Measurements from ENCODE around the gene C2orf74. TPM values are rescaled to one million over a fixed set of nuclear protein-coding genes. Genes with fewer than 3 reads are reported as not detected.

C2orf74 gene
- polyA plus RNA-seq, 1 donor (not counting 4 experiments of a cell fraction or from before 2014, with no cell fraction given), result 24.3 TPM

GRCh38 chr2:61157371-61158003 is 4.5 kb upstream of the C2orf74 start:
- Histone ChIP-seq H4K20me1 (ENCODE audit: control insufficient read depth, extremely low read depth, insufficient read depth, low read length) (no peaks in the 10 kb centered on the region), H3K9ac (ENCODE audit: control insufficient read depth, extremely low read depth, insufficient read depth, low read length) (no peak overlapping the region), H2AFZ (ENCODE audit: control insufficient read depth, low read length) (no peak overlapping the region), H3K79me2 (ENCODE audit: control insufficient read depth, insufficient read depth, low read length) (no peaks in the 10 kb centered on the region), H3K4me3 (ENCODE audit: control insufficient read depth in 2 of 3, extremely low read depth in 1 of 3, insufficient read depth in 2 of 3, low read depth in 1 of 3, low read length in 3 of 3) (no peak overlapping the region), H3K27ac (ENCODE audit: control insufficient read depth, insufficient read depth, low read length) (no peak overlapping the region), H3K36me3 (ENCODE audit: control insufficient read depth in 2 of 2, extremely low read depth in 1 of 2, insufficient read depth in 2 of 2, low read length in 2 of 2) (peaks cover 5 to 11% of the 10 kb centered on the region in 2 experiments), H3K9me3 (ENCODE audit: control insufficient read depth, low read depth, low read length) (no peaks in the 10 kb centered on the region), H3K4me1 (ENCODE audit: control insufficient read depth, extremely low read depth, insufficient read depth, low read length) (no peaks in the 10 kb centered on the region), H3K27me3 (ENCODE audit: control insufficient read depth, extremely low read depth, insufficient read depth, low read length) (no peaks in the 10 kb centered on the region), H3K9me1 (ENCODE audit: control insufficient read depth, extremely low read depth, insufficient read depth, low read length) (no peaks in the 10 kb centered on the region), H3K4me2 (ENCODE audit: control insufficient read depth, extremely low read depth, insufficient read depth, low read depth, low read length) (no peak overlapping the region)
- no peak for DNase-seq (ENCODE audit: low read depth, low spot score)
- FAIRE-seq, result no peak
- dilution Hi-C loops (cut with MboI; ENCODE audit: extremely low pct_ligation_motif_present, low sequenced_read_pairs), result no loop called here
- no peak for TF ChIP-seq CTCF (optimal IDR thresholded peaks at IDR 0.05 in 1 of 3, IDR thresholded peaks at IDR 0.05 in 1 of 3, conservative IDR thresholded peaks at IDR 0.05 in 1 of 3; ENCODE audit: extremely low read depth in 1 of 3, insufficient read depth in 2 of 3, low read length in 3 of 3)
- no peak for TF ChIP-seq EZH2 (IDR thresholded peaks at IDR 0.05; ENCODE audit: low read length)

GRCh38 chr2:61158356-61158955 is 3.5 kb upstream of the C2orf74 start:
- Histone ChIP-seq H4K20me1 (ENCODE audit: control insufficient read depth, extremely low read depth, insufficient read depth, low read length) (no peaks in the 10 kb centered on the region), H2AFZ (ENCODE audit: control insufficient read depth, low read length) (no peak overlapping the region), H3K27me3 (ENCODE audit: control insufficient read depth, extremely low read depth, insufficient read depth, low read length) (no peaks in the 10 kb centered on the region), H3K4me2 (ENCODE audit: control insufficient read depth, extremely low read depth, insufficient read depth, low read depth, low read length) (no peak overlapping the region), H3K36me3 (ENCODE audit: control insufficient read depth in 2 of 2, extremely low read depth in 1 of 2, insufficient read depth in 2 of 2, low read length in 2 of 2) (peaks cover 5 to 11% of the 10 kb centered on the region in 2 experiments), H3K9me3 (ENCODE audit: control insufficient read depth, low read depth, low read length) (no peaks in the 10 kb centered on the region), H3K4me3 (ENCODE audit: control insufficient read depth in 2 of 3, extremely low read depth in 1 of 3, insufficient read depth in 2 of 3, low read depth in 1 of 3, low read length in 3 of 3) (no peak overlapping the region), H3K9me1 (ENCODE audit: control insufficient read depth, extremely low read depth, insufficient read depth, low read length) (no peaks in the 10 kb centered on the region), H3K9ac (ENCODE audit: control insufficient read depth, extremely low read depth, insufficient read depth, low read length) (no peak overlapping the region), H3K79me2 (ENCODE audit: control insufficient read depth, insufficient read depth, low read length) (no peaks in the 10 kb centered on the region), H3K4me1 (ENCODE audit: control insufficient read depth, extremely low read depth, insufficient read depth, low read length) (no peaks in the 10 kb centered on the region), H3K27ac (ENCODE audit: control insufficient read depth, insufficient read depth, low read length) (no peak overlapping the region)
- dilution Hi-C loops (cut with MboI; ENCODE audit: extremely low pct_ligation_motif_present, low sequenced_read_pairs), result no loop called here
- FAIRE-seq, result no peak
- no peak for DNase-seq (ENCODE audit: low read depth, low spot score)
- TF ChIP-seq EZH2 (IDR thresholded peaks at IDR 0.05; ENCODE audit: low read length) (no peak), CTCF (optimal IDR thresholded peaks at IDR 0.05 in 1 of 3, IDR thresholded peaks at IDR 0.05 in 1 of 3, conservative IDR thresholded peaks at IDR 0.05 in 1 of 3; ENCODE audit: extremely low read depth in 1 of 3, insufficient read depth in 2 of 3, low read length in 3 of 3) (no peak)
